CMK (cell line): Measurements from ENCODE around the gene RAB41.
"Not testable (repeated sequence)": the region's sequence is repeated elsewhere in the genome, so short reads cannot be mapped to it uniquely, and the experiment has no call there.

Source experiments
- DNase-seq: peaks from one replicate; pipeline ENCODE4 v3.0.0-alpha.2; 2010; ENCODE audit warnings: low read depth

The RAB41 gene

DNA sequence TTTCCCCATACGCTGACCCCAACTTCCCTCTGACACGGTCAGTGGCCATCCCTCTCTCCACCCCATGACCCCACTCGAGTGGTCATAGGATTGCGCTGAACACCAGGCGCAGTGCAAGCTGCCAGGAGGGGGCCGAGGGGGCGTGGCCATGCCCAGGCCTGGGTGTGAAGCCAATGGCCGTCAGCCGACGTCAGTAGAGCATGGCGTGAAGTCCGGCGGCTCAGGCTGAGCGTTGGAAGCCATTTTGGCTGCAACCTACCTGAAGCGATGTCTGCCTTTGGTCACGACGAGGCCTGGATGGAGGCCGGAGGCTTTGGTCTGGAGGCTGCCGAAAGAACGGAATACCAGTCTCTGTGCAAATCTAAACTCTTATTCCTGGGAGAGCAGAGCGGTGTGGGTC is at the start of gene RAB41:
TSS of gene RAB41 (plus strand) at position 222 of the 400 bp plus-strand sequence. CDS start at position 268, 46 bp downstream.
- DNase-seq: no peak

DNA sequence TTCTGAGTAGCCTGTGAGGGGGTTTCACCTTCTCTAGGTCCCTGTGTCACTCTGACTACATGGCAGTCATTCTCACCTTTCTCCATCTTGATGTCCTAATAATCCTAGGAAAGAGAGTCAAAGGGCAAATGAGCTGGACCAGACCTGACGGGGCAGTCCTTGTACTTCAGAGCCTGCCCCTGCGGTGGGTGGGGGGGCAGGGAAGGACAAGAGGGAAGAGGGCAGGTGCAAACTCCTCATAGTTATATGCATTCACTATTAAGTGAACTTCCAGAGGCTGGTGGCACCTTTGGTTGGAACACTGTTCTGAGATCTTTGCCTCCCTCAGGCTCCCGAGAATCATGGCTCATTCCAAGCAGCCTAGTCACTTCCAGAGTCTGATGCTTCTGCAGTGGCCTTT is 47.6 kb upstream of the RAB41 start, which contains the start of gene AWAT1:
TSS of gene AWAT1 (plus strand) at position 301 of the 400 bp plus-strand sequence. CDS start at position 342, 41 bp downstream.
- no peak for DNase-seq

DNA sequence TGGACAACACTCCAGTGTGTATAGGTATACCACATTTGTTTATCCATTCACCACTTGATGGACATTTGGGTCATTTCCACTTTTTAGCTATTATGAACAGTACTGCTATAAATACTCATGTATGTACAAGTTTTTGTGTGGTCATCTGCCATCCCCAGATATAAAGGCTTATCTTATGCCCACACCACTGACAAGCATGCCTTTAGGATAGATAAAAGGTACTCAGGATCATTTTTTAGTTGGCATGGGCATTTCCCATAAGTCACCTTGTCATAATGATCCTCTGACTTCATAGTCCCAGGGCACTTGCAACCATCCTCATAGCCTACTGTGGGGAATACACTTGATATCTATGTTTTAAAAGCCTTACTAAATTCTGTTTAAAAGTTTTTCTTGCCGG is 41.2 kb upstream of the RAB41 start:
- DNase-seq: no peak

DNA sequence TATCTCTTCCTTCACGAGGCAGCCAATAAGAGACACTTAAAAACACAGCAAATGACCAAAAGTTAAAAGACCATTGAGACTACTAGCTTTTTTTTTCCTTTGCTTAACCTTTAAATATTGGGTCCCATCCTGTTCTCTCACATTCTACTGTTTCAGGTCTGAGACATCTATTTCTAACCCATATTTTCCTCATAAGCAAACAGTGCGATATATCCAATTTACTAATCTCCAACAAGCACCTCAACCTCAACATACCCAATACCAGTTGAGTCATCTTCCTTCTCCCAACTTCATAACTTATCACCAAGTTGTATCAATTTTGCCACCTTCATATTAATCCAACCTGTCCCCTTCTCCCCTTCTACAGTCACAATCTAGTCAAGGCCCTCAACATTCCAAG is 40.5 kb upstream of the RAB41 start:
- DNase-seq: no peak

DNA sequence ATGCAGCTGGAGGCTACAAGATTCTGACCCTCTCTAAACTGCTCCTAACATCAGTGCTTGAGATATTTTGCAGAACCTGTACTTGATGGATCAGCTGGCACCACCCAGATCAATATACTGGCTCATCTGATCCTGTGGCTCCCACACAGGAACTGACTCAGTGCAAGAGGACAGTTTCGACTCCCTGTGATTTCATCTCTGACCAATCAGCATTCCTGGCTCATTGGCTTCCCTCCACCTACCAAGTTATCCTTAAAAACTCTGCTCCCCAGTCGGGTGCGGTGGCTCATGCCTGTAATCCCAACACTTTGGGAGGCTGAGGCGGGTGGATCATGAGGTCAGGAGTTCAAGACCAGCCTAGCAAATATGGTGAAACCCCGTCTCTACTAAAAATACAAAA is 38.4 kb upstream of the RAB41 start:
- DNase-seq: not testable (repeated sequence)

DNA sequence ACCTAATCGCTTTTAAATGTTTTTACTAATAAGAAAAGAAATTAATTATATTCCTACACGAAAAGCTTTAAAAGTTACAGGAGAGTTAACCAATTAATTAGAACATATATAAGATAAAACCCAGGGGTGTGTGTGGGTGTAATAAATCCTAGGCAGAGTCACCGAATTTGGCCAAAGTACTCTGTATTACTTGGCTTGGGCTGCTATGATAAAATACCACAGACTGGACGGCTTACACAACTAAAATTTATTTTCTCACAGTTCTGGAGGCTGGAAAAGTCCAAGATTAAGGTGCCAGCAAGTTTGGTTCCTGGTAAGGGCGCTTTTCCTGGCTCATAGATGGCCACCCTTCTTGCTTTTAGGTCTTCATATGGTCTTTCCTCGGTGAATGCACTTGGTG is 37.1 kb upstream of the RAB41 start:
- DNase-seq: no peak

DNA sequence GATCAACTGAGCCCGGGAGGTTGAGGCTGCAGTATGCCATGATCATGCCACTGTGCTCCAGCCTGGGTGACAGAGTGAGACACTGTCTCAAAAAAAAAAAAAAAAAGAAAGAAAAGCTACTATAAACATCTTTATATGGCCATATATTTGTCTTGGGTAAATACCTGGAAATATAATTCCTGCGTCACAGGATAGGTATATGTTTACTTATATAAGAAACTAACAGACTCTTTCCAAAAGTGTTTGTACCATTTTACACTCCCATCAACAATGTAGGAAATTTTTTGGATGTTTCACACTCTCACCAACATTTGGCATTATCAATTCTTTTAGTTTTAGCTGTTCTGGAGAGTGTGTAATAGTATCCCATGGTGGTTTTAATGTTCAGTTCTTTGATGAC is 34.7 kb upstream of the RAB41 start:
- DNase-seq: no peak

DNA sequence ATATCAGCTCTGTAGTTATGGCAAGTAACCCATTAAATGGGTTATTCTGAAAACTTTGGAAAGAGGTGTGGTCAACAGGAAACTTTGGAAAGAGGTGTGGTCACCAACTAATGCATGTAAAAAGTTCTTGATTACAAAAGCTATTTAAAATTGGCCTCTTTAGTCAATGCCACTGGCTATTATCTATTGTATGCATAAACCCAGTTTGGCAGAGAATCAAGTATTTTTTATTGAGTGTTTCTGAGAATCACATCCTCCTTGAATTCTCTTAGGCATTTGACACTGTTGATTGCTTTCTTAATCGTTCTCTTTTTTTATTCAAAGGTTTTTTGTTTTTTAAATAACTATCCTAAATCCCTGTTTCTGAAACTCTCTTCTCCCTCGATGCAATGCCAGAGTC is 29.5 kb upstream of the RAB41 start:
- DNase-seq: no peak

DNA sequence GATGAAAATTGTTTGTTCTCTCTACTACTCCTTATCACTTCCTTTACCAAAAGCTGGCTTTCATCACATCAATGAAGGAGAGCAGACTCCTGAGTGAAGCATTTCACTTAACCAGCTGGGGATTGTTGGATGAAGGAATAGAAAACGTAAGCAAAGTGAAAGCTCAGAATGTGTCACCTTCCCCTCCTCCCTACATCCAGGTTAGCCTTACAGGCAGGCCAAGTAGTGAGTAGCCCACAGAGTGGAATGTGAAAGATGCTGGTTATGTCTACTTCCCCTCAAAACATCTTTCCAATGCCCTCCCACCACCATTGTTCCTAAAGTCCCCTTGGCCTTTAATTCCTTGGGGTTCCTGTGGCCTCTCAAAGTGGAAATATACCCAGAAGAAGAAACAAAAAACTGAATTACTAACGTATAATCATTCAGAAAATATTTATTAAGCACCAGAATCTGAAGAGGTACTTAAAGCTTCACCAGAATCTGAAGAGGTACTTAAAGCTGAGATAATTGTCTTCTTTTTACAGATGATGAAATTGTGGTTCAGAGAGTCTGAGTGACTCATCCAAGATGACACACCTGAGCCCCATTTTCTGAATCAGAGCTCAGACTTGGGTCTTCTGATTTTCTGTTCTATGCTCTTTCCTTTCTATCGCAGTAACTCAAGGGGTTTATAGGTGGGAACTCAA is 28.5 kb upstream of the RAB41 start:
- DNase-seq: no peak

DNA sequence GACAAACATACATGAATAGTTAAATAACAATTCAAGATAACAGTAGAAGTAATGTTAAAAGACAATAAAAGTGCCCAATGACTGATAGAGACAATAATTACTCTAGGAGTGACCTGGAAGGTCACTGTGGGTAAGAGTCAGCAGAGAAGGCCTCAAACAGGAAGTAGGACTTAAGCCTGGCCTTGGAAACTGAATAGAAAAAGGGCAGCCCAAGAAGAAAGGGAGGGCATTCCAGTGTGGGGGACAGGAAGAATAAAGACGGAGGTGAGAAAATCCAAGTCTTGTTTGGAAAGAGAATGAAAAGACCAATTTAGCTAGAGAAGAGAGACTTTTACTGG is 27.9 kb upstream of the RAB41 start:
- DNase-seq: no peak

DNA sequence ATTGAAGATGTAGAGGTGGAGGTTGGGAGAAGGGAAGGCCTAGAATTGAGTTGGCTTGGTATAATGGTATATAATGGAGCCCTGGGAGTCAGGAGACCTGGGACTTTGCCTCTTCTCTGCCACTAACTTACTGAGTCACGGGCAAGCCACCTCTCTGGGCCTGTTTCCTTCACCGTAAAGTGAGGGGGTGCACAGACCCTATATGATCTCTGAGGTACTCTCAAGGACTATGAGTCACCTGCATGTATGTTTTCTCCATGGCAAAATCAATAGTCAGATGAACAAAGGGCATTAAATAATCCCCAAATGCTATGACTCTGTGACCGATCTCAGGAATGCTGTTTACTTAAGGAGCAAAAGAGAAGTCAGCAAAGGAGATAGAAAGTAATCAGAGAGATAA is 27.1 kb upstream of the RAB41 start:
- no peak for DNase-seq

DNA sequence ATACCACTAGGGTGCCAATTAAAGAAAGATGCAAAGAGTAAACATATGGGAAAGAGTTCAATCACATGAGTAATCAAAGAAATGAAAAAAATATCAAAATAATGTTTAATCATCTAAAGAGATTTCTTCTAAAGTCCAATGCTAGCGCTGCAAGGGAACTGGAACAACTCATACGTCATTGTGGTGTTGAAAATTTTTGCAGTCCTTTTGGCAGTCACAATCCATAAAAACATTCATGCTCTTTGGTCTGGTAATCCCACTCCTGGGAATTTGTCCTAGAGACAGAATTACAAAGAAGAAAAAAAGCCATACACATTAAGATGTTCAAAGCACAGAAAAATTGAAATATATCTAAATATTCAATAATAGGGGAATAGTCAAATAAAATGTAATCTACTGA is 26.5 kb upstream of the RAB41 start:
- no peak for DNase-seq

DNA sequence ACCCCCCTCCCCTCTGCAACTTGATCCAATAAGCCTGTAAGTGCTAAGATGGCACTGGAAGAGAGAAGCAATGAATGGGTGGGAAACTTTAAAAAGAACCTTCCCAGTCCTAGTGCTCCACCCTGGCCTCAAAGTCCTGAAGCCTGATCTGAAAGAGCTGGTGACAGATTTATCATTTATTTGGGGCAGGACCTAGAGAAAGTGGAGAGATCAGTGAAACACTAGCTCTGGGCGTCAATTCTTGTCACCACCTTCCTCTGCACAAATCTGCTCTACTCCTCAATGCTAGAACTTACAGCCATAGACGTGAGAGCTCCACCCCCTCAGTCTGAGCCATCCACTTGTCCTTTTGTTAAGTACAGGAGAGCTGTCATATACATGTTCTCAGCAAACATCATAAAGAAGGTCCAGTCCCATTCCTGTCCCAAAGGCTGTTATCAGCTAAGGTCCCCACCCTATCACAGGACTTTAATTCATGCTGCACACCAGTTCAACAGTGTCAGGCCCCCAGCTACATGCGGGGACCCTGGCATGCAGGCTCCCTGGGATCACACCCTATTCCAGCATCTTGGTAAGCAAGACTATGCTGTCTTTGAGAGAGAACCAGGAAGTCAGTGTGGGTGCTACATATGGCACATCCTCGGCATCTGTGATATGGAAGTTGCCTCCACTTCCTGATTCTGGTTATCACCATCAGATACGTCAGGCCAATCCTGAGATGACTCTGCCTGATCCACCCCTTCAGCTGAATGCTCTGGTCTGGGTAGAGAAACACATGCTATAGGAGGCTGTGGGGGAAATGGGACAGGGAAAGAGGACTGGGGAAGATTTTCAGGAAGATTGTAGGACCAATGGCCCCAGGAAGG is 24.3 kb upstream of the RAB41 start:
- no peak for DNase-seq

DNA sequence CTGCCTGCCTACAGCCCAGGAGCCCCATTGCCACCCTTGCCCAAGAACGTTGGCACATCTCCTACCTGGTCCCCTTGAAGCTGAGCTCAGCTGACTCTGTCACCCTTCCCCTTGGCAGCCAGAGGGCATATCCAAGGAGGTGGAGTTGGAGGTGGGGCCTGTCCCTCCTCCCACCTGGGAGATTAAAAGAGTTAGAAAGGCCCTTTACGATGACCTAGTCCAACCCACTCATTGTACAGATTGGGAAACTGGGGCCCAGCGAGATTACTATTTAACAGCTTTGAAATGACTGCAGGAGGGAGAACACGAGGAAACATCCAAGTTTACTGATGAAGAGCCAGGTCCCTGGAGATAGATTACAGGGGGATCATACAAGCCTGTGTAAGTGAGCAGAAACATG is 21.9 kb upstream of the RAB41 start, which contains the start of gene P2RY4:
TSS of gene P2RY4 (minus strand) at position 101 of the 400 bp plus-strand sequence. CDS start 580 bp downstream, outside the sequence.
- no peak for DNase-seq

DNA sequence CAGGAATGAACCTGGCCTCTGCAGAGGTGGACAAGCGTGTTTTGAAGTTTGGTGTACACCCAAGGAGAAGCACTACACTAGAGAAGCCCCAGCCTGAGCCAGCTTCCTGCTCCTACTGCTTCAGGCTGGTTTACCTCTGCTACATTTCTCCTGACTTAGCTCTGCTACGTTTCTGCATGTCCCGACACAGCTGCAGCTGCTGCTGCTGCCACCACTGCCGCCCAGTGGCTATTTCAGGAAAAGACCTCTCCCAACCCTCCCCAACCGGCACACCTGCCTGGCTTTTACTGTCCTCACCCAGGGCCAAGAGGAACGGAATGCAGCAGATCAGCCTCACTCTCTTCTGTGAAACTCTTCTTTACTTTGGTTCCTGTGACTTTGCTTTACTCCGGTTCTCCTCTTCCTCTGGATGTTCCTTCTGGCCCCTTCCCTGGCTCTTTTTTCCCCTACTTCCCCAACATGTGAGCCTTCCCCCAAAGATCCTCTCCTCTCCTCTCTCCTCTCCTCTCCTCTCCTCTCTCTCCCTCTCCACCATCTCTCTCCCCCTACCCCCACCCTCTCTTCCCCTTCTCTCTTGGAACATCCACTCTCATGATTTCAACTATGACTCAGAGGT is 18.9 kb upstream of the RAB41 start:
- DNase-seq: no peak

DNA sequence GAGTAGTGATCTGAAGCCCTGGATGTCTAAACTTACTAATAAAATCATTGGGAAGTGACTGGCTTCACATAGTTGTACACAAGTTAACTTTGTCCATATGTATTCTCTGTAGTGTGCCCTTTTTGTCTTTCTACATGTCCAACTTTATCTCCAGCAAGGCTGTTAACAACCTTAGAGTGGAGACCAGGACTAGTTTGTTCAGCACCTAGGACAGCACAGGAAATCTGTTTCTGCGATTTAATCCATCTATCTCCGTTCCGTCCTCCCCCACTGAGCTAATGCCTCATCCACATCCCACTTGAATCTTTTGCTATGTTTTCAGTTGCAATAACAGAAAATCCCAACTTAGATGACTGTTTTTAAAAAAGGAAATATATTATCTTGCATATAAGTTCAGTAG is 17.2 kb upstream of the RAB41 start:
- DNase-seq: no peak

DNA sequence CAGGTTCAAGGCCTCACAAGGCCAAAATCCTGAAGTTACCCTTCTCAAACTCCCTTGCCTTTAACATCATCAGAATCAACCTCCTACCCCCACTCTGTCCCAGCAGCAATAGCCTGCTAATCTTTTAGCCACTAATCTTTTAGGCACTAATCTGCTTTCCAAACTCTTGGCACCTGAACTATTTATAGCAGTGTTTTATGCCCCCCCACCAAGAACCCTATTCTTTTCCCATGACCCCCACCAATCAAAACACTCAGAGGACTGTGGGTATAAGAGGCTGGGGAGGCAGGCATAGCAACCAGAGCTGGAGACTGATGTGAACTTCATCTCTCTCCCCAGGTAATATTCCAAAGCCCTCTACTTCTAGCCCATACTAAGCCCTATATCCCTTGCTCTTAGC is 13.9 kb upstream of the RAB41 start, which contains the start of gene ARR3:
TSS of gene ARR3 (plus strand) at position 301 of the 400 bp plus-strand sequence. CDS start 1,052 bp downstream, outside the sequence.
- DNase-seq: no peak

DNA sequence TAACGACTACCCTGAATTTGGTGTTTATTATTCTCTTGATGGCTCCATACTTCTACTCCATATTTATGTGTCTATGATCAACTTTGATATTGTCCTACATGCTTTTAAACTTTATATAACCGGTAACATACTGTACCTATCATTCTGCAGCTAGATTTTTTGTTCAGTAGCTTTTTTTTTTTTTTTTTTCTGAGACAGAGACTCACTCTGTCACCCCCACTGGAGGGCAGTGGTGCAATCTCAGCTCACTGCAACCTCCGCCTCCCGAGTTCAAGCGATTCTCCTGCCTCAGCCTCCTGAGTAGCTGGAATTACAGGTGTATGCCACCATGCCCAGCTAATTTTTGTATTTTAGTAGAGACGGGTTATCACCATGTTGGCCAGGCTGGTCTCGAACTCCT is 7.9 kb upstream of the RAB41 start:
- DNase-seq: not testable (repeated sequence)

DNA sequence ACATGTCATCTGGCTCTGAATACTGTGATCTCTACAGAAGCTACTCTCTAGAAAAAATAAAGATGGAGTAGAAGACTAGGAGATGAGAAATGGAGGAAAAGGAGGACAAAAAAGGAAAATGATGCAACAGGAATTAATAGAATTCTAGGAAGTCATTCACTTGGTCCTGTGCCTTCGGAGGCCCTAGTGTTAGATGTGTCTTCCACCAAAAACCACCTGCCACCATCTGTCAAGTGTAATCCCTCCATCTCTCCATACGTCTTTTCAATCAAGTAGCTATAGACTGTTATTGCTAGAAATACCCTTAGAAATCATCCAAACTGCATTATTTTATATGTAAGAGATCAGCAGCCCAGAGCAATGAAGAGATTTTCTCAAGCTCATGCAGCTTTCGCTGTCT is 2.9 kb upstream of the RAB41 start:
- DNase-seq: no peak

DNA sequence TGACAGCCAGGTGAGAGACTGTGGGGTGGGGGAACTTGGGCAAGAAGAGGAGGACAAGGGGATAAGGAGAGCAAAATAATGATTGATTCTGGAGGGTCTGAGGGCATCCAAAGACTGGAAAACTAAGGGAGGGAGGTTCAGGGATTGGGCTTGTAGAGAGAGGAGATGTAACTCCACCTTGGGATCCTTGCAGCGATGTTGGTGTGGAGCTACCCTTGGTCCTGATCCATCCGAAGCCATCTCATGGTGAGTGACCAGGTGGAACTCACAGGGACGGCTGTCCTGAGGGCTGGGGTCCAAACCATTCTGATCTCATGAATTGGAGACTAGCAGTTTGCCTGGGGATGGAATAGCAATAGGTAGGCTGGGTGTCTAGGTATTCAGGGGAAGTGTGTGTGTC is 1.4 kb upstream of the RAB41 start:
- DNase-seq: no peak

DNA sequence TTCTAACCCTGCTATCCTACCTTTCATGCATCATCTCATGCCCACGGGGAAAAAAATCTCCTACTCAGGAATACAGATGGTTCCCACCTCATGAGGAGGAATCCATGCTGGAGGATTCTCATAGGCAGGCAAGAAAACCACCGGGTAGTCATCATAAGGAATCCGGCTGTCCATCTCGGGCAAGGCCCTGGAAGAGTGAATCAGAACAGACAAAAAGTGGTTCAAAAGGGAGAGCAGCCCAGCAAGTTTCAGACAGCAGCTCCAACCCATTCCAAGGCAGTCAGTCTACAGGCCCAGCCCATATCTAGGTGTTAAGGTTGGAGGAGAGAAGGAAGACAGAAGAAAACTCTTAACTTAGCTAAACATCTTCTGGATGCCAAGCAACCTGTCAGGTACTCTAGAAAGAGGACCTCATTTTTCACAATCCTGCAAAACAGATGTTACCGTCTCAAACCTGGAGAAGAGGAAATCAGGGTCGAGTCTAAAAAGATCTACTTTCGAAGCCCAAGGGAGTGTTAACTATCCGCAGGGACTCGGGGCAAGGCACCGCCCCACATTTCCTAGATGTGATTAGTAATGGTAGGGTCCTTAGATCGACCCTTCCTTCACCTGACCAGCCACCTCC is 7.3 kb downstream of the RAB41 start:
- DNase-seq: no peak
